T-cell (primary cell): ENCODE measurements around the gene PNCK. TPM values are rescaled to one million over a fixed set of nuclear protein-coding genes. Genes with fewer than 3 reads are reported as not detected.
"Not testable (repeated sequence)": the region's sequence is repeated elsewhere in the genome, so short reads cannot be mapped to it uniquely, and the experiment has no call there.

ENCODE experiments used
- ATAC-seq, 4 experiments: fragments of 200-7000 bp in 3 of 4; fragments of 150-1000 bp in 1 of 4; cut with Tn5 transposase; replicated peaks in 1 of 4; 1 replicate in 3 of 4; 2 replicates in 1 of 4; pipeline ENCODE4 v1.10.0; 2021; ENCODE audit warnings: moderate library complexity in 3 of 4, mild to moderate bottlenecking in 2 of 4, moderate number of reproducible peaks in 1 of 4
- CTCF ChIA-PET, 2 donors: fragments of 300-600 bp; sonication (Branson Sonifier 250); formaldehyde crosslinking; loops; one replicate each; lab custom pipeline; 2022; ENCODE audit warnings: antibody characterized with exemption in 2 of 2; lab: Charles Lee
- POLR2A ChIA-PET, 2 donors: fragments of 300-600 bp; sonication (Branson Sonifier 250); formaldehyde crosslinking; loops; one replicate each; lab custom pipeline; 2022; ENCODE audit warnings: antibody characterized with exemption in 2 of 2; lab: Charles Lee
- DNase-seq, 35 experiments: peaks; one replicate each; pipeline versions ENCODE4 v3.0.0 to v3.0.0-alpha.2; 2013 to 2023
- H3K27ac ChIP-seq: one replicate; pipeline ENCODE4 v1.5.1; 2013; ENCODE audit warnings: low read length
- H3K27me3 ChIP-seq, 2 experiments: replicated peaks in 1 of 2; 1 replicate in 1 of 2; 2 replicates in 1 of 2; pipeline versions ENCODE4 v1.6.1 to v1.7.0; 2013; ENCODE audit warnings: low read length in 1 of 2, mixed read lengths in 1 of 2; ENCODE audit not compliant: control insufficient read depth in 2 of 2, insufficient read depth in 2 of 2; ENCODE audit errors: extremely low read depth in 1 of 2
- H3K36me3 ChIP-seq, 2 donors: 1 replicate in 1 of 2; 2 replicates in 1 of 2; pipeline versions ENCODE4 v1.6.1 to v1.7.0; 2013; ENCODE audit warnings: low read length in 1 of 2; ENCODE audit not compliant: control insufficient read depth in 2 of 2, insufficient read depth in 1 of 2; ENCODE audit errors: extremely low read depth in 1 of 2
- H3K4me1 ChIP-seq, 2 experiments: 1 replicate in 1 of 2; 2 replicates in 1 of 2; pipeline versions ENCODE4 v1.6.1 to v1.7.0; 2013; ENCODE audit warnings: low read length in 2 of 2, mixed read lengths in 1 of 2; ENCODE audit not compliant: insufficient read depth in 2 of 2, control insufficient read depth in 1 of 2; ENCODE audit errors: extremely low read depth in 1 of 2
- H3K4me3 ChIP-seq, 2 donors: 1 replicate in 1 of 2; 2 replicates in 1 of 2; pipeline versions ENCODE4 v1.5.1 to v1.7.0; 2013; ENCODE audit warnings: mild to moderate bottlenecking in 2 of 2, low read length in 1 of 2, moderate library complexity in 1 of 2; ENCODE audit not compliant: control insufficient read depth in 1 of 2; ENCODE audit errors: extremely low read depth in 1 of 2
- H3K9me3 ChIP-seq: 2 replicates; pipeline ENCODE4 v1.7.0; 2013
- H3K27ac Mint-ChIP-seq, 2 donors: one replicate each; pipeline ENCODE4 v1.8.0; 2020 to 2021; ENCODE audit warnings: mild to moderate bottlenecking in 2 of 2, mixed read lengths in 2 of 2
- H3K27me3 Mint-ChIP-seq, 2 donors: one replicate each; pipeline ENCODE4 v1.8.0; 2021 to 2022; ENCODE audit warnings: mixed read lengths in 2 of 2
- H3K36me3 Mint-ChIP-seq: one replicate; pipeline ENCODE4 v1.8.0; 2021; ENCODE audit warnings: mixed read lengths
- H3K4me1 Mint-ChIP-seq, 3 donors: one replicate each; pipeline ENCODE4 v1.8.0; 2020 to 2022; ENCODE audit warnings: mixed read lengths in 3 of 3, mild to moderate bottlenecking in 1 of 3
- H3K4me3 Mint-ChIP-seq, 3 donors: one replicate each; pipeline ENCODE4 v1.8.0; 2020 to 2022; ENCODE audit warnings: mild to moderate bottlenecking in 3 of 3, mixed read lengths in 3 of 3, moderate library complexity in 3 of 3
- H3K9me3 Mint-ChIP-seq, 3 donors: one replicate each; pipeline ENCODE4 v1.8.0; 2020 to 2022; ENCODE audit warnings: mixed read lengths in 3 of 3
- WGBS: methylation state at CpG from one replicate; pipeline ENCODE4 v1.1.5; 2013; ENCODE audit warnings: missing lambda C conversion rate; ENCODE audit not compliant: insufficient coverage; 5-methylcytosine and 5-hydroxymethylcytosine counted together
- total RNA-seq, 35 experiments: library from RNA in 6 of 35; stranded (reverse) in 6 of 35; fragments of 120-200 nt in 1 of 35; gene quantifications; one replicate each; pipeline versions ENCODE4 v1.2.1 to v1.2.4 and lab custom pipeline; 2013 to 2026

The PNCK gene
- total RNA-seq, 5 donors from 2014 or later (not counting 1 experiment from before 2014, with no cell fraction given): 1.0 TPM; not detected in 4

GRCh38 chrX:153704631-153705402 lies 31.2 kb upstream of the PNCK start:
- ATAC-seq, H3K4me3 ChIP-seq, H3K27me3 ChIP-seq, H3K4me3 Mint-ChIP-seq, POLR2A ChIA-PET, H3K9me3 Mint-ChIP-seq, H3K36me3 Mint-ChIP-seq, H3K4me1 ChIP-seq, H3K27ac ChIP-seq, H3K27me3 Mint-ChIP-seq, H3K4me1 Mint-ChIP-seq, H3K27ac Mint-ChIP-seq, H3K9me3 ChIP-seq, DNase-seq: not testable (repeated sequence)
- no CpG with 5 or more reads among the region's 12 CpGs for WGBS
- peaks cover 10 to 39% of the 10 kb centered on the region in 2 donors for H3K36me3 ChIP-seq
- CTCF ChIA-PET: interaction anchor here in 1 of 2 donors (0.5 kb wide), 1 partner anchor 39 kb away, joined by 5 read pairs; no protein-coding TSS in a partner anchor

GRCh38 chrX:153704021-153704526 lies 30.5 kb upstream of the PNCK start:
- no peak for DNase-seq
- Histone ChIP-seq H3K27me3 (no peaks in the 10 kb centered on the region), H3K4me3 (no peak overlapping the region), H3K9me3 (no peaks in the 10 kb centered on the region), H3K36me3 (peaks cover 10 to 35% of the 10 kb centered on the region in 2 donors), H3K4me1 (peaks cover 0 to 8% of the 10 kb centered on the region in 2 experiments), H3K27ac (no peak overlapping the region)
- Mint-ChIP-seq H3K4me1 (peaks cover 4 to 9% (median 5%) of the 10 kb centered on the region in 3 donors), H3K36me3 (no peaks in the 10 kb centered on the region), H3K4me3 (no peak overlapping the region), H3K9me3 (no peaks in the 10 kb centered on the region), H3K27me3 (peaks cover 0 to 3% of the 10 kb centered on the region in 2 donors), H3K27ac (no peak overlapping the region)
- no peak for ATAC-seq
- CTCF ChIA-PET: interaction anchor here in 1 of 2 donors (0.5 kb wide), 1 partner anchor 38 kb away, joined by 5 read pairs; no protein-coding TSS in a partner anchor
- no CpG with 5 or more reads among the region's 18 CpGs for WGBS
- POLR2A ChIA-PET: no interaction called here

DNA sequence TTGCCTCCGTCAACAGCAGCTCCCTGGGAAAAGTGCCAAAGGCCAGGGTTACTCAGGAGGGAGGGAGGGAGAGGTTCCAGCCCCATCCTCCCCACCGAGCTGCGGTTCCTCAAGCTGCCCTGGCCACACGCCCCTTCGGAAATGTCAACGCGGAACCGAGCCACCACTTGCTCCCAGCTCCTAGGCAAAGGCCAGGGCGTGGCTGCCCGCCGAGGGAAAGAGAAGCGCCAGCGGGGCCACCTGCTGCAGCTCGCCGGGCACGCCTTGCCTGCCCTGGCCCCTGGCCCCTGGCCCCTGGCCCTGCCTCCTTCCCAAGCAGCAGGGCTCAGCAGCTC lies 29.4 kb upstream of the PNCK start:
- Histone ChIP-seq H3K36me3 (peaks cover 10 to 38% of the 10 kb centered on the region in 2 donors), H3K27me3 (no peaks in the 10 kb centered on the region), H3K4me1 (no peaks in the 10 kb centered on the region), H3K9me3 (no peaks in the 10 kb centered on the region), H3K4me3 (no peak overlapping the region), H3K27ac (no peak overlapping the region)
- Mint-ChIP-seq H3K4me1 (peaks cover 0 to 4% (median under 1%) of the 10 kb centered on the region in 3 donors), H3K9me3 (no peaks in the 10 kb centered on the region), H3K36me3 (peaks cover 5% of the 10 kb centered on the region), H3K4me3 (no peak overlapping the region), H3K27me3 (peaks cover 0 to 6% of the 10 kb centered on the region in 2 donors), H3K27ac (no peak overlapping the region)
- no CpG with 5 or more reads among the region's 16 CpGs for WGBS
- no peak for DNase-seq
- ATAC-seq: no peak
- ChIA-PET POLR2A (no interaction called here), CTCF (interaction anchor here in 1 of 2 donors (0.6 kb wide), 1 partner anchor 669 kb away, joined by 3 read pairs; no protein-coding TSS in a partner anchor)

GRCh38 chrX:153702336-153703035 lies 28.9 kb upstream of the PNCK start:
- Histone ChIP-seq H3K9me3 (no peaks in the 10 kb centered on the region), H3K27me3 (no peaks in the 10 kb centered on the region), H3K4me1 (no peaks in the 10 kb centered on the region), H3K36me3 (peaks cover 10 to 38% of the 10 kb centered on the region in 2 donors), H3K4me3 (no peak overlapping the region), H3K27ac (no peak overlapping the region)
- no peak overlapping the region for H3K4me3 Mint-ChIP-seq
- WGBS: 100% methylated on average over 8 of the region's 23 CpGs
- peaks cover 0 to 2% (median 0%) of the 10 kb centered on the region in 3 donors for H3K4me1 Mint-ChIP-seq
- peaks cover 7% of the 10 kb centered on the region for H3K36me3 Mint-ChIP-seq
- ATAC-seq: no peak
- peaks cover 0 to 6% of the 10 kb centered on the region in 2 donors for H3K27me3 Mint-ChIP-seq
- DNase-seq: no peak
- ChIA-PET POLR2A (no interaction called here), CTCF (interaction anchor here in 1 of 2 donors (0.6 kb wide), 1 partner anchor 669 kb away, joined by 3 read pairs; no protein-coding TSS in a partner anchor)
- no peak overlapping the region for H3K27ac Mint-ChIP-seq
- H3K9me3 Mint-ChIP-seq: no peaks in the 10 kb centered on the region

DNA sequence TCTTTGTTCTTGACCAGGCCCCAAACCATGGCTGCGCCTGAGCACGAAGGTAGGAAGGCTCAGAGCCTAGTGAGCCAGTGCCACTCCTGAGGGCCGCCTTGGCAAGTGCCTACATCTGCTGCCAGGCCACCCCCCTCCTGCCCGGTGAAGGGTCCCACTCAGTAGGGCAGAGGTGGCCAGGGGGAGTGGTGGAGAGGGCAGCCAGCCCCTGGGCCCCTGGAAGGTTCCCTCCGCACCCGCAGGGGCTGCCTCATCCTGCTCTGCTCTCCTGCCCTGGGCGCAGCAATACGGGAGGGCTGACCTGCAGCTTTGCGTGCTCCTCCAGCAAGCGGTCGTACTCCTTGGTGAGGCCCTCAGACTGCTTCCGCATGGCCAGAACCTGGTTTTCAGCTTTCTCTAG lies 28.1 kb upstream of the PNCK start:
- CTCF ChIA-PET: no interaction called here
- H3K4me3 Mint-ChIP-seq: no peak overlapping the region

GRCh38 chrX:153700967-153701366 lies 27.4 kb upstream of the PNCK start:
- Histone ChIP-seq H3K4me1 (no peaks in the 10 kb centered on the region), H3K27me3 (no peaks in the 10 kb centered on the region), H3K27ac (no peak overlapping the region), H3K9me3 (no peaks in the 10 kb centered on the region), H3K36me3 (peaks cover 10 to 40% of the 10 kb centered on the region in 2 donors), H3K4me3 (no peak overlapping the region)
- H3K4me3 Mint-ChIP-seq: no peak overlapping the region
- no peaks in the 10 kb centered on the region for H3K9me3 Mint-ChIP-seq
- H3K27me3 Mint-ChIP-seq: peaks cover 0 to 9% of the 10 kb centered on the region in 2 donors
- ATAC-seq (no peak), DNase-seq (no peak)
- CTCF ChIA-PET: interaction anchor here in 1 of 2 donors (0.6 kb wide), 1 partner anchor 12 kb away, joined by 6 read pairs; no protein-coding TSS in a partner anchor
- whole genome bisulfite sequencing: 100% methylated on average over 1 of the region's 6 CpGs
- H3K36me3 Mint-ChIP-seq: peaks cover 12% of the 10 kb centered on the region
- POLR2A ChIA-PET: no interaction called here
- peaks cover 0 to 7% (median 0%) of the 10 kb centered on the region in 3 donors for H3K4me1 Mint-ChIP-seq
- H3K27ac Mint-ChIP-seq: no peak overlapping the region

More for the DNA sequence above, 28.1 kb upstream of the PNCK start:
- Histone ChIP-seq H3K9me3 (no peaks in the 10 kb centered on the region), H3K4me1 (no peaks in the 10 kb centered on the region), H3K27me3 (no peaks in the 10 kb centered on the region), H3K4me3 (no peak overlapping the region), H3K36me3 (peaks cover 10 to 40% of the 10 kb centered on the region in 2 donors), H3K27ac (no peak overlapping the region)
- H3K9me3 Mint-ChIP-seq: no peaks in the 10 kb centered on the region
- DNase-seq (no peak), ATAC-seq (no peak)
- 93% methylated on average over 5 of the region's 12 CpGs for WGBS
- peaks cover 0 to 7% (median 0%) of the 10 kb centered on the region in 3 donors for H3K4me1 Mint-ChIP-seq
- POLR2A ChIA-PET: no interaction called here
- no peak overlapping the region for H3K27ac Mint-ChIP-seq
- H3K36me3 Mint-ChIP-seq: peaks cover 12% of the 10 kb centered on the region
- peaks cover 0 to 9% of the 10 kb centered on the region in 2 donors for H3K27me3 Mint-ChIP-seq
